Retina (tissue), 1 donor: ENCODE data around the gene MYOCOS.

ENCODE experiments used
- DNase-seq: peaks from one replicate; pipeline ENCODE4 v3.0.0-alpha.2; 2016

The MYOCOS gene

DNA sequence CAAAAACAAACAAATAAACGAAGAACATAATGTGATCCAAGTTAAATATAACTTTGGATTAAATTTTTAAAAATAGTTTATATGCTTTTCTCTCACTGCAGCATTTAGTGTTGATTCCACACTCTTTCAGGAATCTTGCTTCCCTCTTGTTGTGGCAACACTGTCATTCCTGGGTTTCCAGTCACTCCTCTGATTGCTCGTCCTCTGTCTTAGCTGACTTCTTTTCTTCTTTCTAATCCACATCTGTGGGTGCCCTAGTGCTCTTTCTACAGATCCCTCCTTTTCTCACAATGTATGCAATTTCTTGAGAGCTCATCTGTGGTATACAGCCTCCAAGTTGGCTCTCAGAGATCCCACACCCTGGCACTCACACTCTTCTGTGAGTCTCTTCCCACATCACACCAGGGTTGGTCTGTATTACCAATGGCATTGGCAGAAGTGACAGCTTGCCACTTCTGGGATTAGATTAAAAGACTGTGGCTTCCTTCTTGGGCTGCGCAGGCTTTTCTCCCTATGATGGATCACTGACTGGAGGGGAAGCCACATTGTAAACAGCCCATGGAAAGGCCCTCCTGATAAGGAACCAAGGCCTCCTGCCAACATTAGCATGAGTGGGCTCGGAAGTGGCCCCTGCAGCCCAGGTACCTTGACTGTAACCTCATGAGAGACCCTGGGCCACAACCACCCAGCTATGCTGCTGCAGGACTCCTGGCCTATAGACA lies 42.0 kb downstream of the MYOCOS start:
- no peak for DNase-seq

DNA sequence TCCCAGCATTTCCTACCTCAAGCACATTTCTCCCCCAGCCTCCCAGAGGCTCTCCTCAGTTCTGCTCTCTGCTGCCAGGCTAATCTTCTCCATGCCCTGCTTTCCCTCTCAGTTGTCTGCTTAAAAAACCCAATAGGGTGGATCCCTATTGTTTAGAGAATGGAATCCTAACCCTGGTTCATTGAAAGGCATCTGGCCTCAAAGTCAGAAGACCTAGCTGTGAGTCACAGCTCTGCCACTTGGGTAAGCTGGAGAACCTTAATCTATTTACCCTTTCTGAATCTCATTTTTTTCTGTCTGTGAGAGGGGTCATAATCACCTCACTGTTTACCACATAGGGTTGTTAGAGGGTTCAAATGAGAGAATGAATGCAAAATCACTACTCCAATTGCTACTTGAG lies 42.9 kb downstream of the MYOCOS start:
- no peak for DNase-seq

DNA sequence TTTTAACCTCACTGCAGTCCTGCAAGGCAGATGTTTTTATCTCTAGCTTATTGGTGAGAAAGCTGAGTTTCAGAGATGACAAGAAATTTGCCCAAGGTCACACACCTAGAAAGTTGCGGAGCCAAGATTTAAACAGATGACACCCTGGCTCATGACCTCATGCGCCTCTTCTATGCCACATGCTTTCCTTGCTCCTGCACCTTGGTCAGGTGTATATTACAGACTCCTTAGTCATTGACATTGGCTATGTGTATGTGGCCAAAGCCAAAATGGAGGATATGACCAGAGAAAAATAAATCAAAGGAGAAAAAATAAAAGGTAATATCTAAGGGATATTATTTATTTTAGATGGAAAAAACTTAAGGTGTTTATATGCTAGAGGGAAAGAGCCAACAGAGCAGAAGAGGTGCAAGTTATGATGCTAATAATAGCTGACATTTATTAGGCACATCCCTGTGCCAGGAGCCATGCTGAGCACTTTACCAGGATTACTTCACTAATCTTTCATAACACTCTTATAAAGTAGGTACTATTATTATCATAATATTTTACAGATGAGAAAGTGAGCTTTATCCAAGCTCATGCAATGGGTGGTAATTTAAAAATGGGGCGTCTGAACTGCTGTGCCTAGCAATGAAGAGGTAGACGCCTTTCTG lies 44.2 kb downstream of the MYOCOS start:
- no peak for DNase-seq

DNA sequence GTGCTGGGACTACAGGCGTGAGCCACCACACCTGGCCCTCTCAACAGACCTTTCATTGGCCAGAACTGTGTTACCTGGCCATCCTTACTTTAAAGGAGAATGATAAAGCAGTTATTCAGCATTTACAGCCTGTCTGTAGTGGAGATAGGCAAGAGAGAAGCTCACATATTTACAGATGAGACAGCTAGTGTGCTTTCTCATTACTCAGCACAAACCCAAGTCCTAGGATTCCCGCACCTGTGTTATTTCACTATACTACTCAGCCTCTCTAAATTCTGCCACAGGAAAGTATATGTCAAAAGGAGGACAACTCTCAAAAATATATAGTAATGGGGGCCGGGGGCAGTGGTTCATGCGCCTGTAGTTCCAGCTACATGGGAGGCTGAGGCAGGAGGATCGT lies 46.3 kb downstream of the MYOCOS start:
- DNase-seq = no peak

DNA sequence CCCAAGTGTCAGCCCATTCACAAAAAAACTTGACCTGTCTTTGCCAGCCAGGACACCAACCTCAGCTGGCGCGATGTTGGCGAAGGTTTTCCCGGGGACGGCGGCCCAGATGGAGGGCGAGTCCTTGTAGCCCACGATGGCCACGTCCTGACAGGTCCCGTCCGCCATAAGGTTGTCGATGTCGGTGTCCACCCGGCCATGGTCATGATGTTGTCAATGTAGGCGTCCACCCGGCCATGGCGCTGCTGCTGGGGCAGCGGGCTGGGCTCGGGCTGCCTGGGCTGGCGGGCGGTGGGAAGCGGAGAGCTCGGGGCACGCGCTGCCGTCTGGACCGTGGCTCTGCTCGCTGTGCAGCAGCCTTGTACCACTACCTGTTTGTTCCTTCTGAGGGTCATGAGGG lies 48.7 kb downstream of the MYOCOS start:
- DNase-seq = no peak

DNA sequence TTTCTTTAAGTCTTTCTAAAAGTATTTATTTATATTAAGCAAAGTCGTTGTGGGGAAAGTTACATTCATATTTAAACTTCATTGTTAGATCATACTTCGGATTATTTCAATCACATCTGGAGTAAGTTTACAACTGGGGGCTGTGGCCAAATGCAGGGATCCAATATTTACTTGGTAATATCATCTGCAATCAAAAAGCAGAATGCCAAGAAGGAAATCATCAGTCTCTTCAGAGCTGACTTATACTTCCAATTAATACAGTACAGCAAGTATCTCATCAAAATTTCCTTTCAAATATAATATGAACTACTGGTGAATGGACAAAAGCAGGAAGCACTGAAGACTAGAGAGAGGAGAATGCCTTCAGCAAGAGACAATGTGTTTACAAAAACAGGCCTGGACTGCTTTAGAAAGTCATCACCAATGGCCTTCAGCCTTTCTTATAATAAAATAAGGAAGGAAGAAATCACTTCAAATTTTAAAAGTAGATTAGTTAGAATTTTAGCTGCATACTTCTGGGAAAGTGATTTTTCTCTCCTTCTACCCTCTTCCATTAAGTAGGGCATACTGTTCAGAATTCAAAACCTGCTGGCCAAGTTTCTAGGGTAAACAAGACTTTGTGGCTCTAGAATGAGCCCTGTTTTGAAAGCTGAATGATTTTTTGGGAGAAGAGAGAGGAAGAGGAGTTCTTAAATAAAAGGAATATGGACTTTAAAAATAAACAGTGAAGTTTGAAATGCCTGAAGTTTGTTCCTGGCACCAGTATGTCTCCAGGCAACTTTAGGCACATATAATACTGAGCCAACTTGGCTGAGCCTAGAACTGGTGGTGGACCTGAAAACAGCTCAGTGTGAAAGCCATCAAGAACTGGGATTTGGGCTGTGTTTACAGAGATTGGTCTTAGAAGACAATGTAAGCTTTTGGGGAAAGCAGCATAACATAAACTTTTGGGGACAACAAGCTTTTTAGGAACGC lies 52.7 kb downstream of the MYOCOS start:
- DNase-seq = no peak
